Astrocyte (in vitro differentiated cells and primary cell): Measurements from ENCODE around the gene SFSWAP.

ENCODE experiments used
- CTCF ChIP-seq: IDR thresholded peaks from 2 replicates; pipeline ENCODE4 v1.5.1; 2011; ENCODE audit warnings: low read depth, mild to moderate bottlenecking, inconsistent platforms, low read length, moderate library complexity; ENCODE audit not compliant: insufficient read depth
- EZH2 ChIP-seq: IDR thresholded peaks from 2 replicates; pipeline ENCODE4 v1.6.1; 2012; ENCODE audit warnings: mild to moderate bottlenecking, low read length, inconsistent platforms; ENCODE audit not compliant: insufficient read depth

GRCh38 chr12:131677699-131678098 lies 33.2 kb upstream of the SFSWAP start:
- TF ChIP-seq CTCF: no peak
- TF ChIP-seq EZH2: no peak
